Fibroblast of lung (primary cell): Measurements from ENCODE around the gene ANP32E.
"Not testable (repeated sequence)": the region's sequence is repeated elsewhere in the genome, so short reads cannot be mapped to it uniquely, and the experiment has no call there.

Experiments used
- EZH2 ChIP-seq: IDR thresholded peaks from 2 replicates; pipeline ENCODE4 v1.5.1; 2012; ENCODE audit warnings: low read length, control low read depth, mild to moderate bottlenecking; ENCODE audit errors: missing control alignments
- TF ChIP-seq, protein P1 (sequence below), 2 donors: IDR thresholded peaks in 1 of 2; conservative IDR thresholded peaks in 1 of 2; 1 replicate in 1 of 2; 2 replicates in 1 of 2; pipeline ENCODE4 v1.5.1; 2011 to 2012; ENCODE audit warnings: low read length in 2 of 2, control low read depth in 1 of 2, inconsistent platforms in 1 of 2, low read depth in 1 of 2, mild to moderate bottlenecking in 1 of 2

DNA sequence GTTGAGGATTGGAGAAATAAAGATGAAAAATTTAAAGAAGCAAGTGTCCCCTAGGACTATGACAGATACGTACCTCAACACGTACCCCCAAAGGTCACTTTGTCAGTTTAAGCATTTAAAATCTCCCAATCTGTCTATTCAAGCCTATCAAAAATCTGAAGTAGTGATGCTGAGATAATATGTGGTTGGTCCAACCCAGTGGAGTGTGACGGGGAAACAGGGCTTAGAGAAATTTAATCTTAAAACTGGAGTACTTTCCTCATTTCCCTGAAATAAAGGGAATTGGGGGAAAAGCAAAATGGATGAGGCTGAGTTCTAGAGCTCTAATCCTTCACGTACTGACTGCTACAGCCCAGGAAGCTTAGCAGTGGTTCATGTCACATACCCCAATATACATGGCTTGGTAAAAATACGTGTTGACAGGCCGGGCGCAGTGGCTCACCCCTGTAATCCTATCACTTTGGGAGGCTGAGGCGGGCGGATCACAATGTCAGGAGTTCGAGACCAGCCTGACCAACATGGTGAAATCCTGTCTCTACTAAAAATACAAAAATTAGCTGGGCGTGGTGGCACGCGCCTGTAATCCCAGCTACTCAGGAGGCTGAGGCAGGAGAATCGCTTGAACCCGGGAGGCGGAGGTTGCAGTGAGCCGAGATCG lies 21.7 kb downstream of the ANP32E start:
- TF ChIP-seq, protein P1, sequence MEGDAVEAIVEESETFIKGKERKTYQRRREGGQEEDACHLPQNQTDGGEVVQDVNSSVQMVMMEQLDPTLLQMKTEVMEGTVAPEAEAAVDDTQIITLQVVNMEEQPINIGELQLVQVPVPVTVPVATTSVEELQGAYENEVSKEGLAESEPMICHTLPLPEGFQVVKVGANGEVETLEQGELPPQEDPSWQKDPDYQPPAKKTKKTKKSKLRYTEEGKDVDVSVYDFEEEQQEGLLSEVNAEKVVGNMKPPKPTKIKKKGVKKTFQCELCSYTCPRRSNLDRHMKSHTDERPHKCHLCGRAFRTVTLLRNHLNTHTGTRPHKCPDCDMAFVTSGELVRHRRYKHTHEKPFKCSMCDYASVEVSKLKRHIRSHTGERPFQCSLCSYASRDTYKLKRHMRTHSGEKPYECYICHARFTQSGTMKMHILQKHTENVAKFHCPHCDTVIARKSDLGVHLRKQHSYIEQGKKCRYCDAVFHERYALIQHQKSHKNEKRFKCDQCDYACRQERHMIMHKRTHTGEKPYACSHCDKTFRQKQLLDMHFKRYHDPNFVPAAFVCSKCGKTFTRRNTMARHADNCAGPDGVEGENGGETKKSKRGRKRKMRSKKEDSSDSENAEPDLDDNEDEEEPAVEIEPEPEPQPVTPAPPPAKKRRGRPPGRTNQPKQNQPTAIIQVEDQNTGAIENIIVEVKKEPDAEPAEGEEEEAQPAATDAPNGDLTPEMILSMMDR (conservative IDR thresholded peaks at IDR 0.05 in 1 of 2, IDR thresholded peaks at IDR 0.05 in 1 of 2; ENCODE audit: low read depth in 1 of 2, low read length in 2 of 2), result not testable (repeated sequence)
- TF ChIP-seq EZH2, result not testable (repeated sequence)
